Activated CD8-positive, alpha-beta memory T cell treated with anti-CD3 and anti-CD28 coated beads for 48 hours (primary cell): ENCODE data around the gene DDIT4.
A peak's percentile ranks its signal among the peaks of the same experiment; 100 is the strongest.

Source experiments
- DNase-seq, 3 experiments: peaks; one replicate each; pipeline ENCODE4 v3.0.0-alpha.2; 2020; ENCODE audit warnings: low read depth in 2 of 3, low spot score in 2 of 3

Gene DDIT4

DNA sequence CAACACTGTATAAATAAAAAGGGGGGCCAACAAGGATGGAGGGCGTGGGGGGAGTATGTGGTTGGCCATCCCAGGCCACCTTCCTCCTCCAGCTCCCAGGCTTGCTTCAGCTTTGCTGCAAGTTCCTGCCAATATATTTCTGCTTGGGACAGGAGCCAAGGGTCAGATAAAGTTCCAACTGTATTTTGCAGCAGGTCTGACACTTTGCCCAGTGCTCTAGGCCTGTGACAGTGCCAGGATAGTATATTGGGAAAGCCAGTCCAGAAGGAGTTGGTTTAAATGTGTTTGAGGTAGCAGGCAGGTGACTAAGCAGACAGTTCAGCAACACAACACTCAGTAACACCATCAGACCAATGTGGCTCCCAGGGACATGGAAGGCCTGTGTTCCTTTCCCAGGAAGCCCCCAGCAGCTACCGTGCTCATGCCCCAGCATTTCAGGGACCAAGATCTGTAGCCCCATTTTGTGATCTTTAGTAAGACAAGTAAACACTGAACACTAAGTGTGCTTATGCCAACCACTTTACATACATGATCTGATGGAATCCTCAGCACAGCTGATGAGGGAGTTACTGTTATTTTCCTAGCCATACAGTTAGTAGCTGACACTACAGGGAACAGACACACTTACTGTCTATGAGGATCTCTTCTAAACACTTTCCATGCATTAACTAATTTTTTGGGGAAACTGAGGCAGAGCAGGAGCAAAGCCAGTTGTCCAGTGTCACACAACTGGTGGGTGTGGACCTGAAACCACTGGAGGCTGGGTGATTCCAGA lies 42.1 kb downstream of the DDIT4 start:
- DNase-seq = no peak

DNA sequence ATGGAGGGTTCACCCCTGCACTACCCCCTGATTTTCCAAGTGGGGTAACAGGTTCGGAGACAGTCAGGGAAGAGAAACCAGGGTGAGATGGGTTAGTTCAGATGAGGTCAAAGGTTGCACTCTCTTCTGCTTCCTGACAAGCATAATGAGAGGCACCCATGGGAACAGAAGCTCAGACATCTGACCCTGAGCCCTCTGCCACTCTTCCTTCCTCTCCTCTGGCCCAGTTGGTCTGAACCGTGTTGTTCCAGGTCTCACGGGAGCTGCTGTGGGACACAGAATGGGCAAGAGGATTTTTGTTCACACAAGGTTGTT lies 42.6 kb downstream of the DDIT4 start:
- DNase-seq = no peak

DNA sequence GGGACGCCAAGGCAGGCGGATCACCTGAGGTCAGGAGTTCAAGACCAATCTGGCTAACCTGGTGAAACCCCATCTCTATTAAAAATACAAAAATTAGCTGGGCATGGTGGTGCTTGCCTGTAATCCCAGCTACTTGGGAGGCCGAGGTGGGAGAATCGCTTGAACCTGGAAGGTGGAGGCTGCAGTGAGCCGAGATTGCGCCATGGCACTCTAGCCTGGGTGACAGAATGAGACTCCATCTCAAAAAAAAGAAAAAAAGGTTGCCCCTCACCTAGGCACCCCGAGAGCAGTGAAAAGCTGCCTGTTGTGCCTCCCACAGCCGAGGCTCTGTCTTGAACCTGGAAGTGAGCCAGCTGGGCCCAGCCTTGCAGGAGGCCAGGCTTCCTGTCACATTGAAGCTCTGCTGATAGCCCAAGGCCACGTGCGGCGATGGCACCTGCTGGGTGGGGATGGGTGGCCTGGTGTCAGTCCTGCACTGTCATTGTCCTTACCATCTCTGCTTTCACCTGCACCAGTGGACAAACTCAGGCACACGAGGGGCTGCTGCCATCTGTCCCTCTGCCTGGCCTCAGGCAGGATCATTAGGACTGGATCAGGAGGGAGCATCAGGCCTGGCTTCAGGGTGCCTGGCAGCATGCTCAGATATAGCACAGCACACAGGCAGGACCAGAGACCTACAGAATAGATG lies 43.2 kb downstream of the DDIT4 start:
- DNase-seq = no peak

DNA sequence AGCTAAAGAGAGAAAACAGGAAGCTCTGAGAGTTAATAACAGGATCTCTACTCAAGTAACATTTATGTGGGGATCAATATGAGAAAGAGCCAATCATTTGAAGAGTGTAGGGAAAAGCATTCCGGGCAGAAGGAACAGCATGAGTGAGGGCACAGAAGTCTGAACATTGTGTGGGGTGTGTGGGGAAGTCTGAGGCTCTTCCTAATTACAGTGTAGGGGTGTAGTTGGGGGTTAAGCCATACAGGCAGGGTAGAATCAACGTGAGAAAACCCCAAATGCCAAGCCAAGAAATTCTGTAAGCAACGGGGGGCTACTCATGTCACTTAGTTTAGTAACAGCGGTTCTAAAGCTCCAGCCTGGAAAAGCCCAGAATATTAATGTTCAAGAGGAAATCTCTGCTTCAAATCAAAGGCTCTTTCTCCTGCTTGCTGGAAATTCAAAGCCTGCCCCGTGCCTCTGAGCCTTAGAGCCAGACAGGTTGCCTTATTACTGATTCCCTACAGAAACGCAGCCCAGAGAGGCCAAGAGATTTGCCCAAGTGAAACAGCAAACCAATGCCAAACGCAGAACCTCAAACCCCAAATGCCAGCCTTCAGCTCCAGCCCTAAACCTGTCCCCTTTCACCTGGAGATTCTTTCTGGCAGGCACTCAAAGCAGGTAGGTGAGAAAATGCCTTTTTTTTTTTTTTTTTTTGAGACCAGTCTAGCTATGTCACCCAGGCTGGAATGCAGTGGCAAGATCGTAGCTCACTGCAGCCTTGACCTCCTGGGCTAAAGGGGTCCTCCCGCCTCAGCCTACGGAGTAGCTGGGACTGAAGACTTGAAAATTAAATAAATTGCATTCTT lies 44.9 kb downstream of the DDIT4 start:
- no peak for DNase-seq

DNA sequence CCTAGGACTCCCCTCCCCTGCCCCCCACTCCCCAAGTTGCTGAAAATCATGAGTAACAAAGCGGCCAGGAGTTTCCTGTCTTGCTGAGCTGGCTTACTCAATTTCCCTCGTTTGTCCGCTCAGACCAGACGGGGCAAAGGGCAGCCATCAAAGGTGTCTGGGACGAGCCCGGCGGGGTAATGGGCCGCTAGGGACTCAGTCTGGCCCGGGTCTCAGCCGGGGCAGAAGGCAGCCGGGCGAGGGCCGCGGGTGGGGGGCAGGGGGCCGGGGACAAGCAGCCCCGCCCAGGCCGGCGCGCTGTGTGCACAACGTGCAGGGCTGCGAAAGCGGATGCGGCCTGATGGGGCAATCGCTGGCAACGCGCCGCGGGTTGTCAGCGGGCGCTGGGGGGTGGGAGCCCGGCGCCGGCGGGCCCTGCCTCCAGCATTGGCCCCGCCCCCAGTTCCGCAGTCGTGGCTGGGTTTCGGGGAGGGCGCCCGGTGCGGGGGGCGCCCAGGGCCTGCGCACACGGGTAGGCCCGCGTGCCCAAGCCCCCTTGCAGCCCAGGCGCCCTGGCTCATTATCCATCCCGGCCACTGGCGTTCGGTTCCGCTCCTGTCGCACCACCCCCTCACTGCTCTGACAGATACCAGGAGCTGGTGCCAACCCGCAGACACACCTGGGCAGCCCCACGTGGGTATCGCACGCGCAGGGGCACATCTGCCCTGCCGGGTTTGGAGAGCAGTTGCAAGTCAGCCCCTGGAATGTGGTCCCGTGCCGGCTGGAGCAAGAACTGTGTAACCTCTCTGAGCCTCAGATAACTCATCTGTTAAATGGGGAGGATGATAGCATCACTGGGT lies 45.9 kb downstream of the DDIT4 start:
- peak in 1 of 3 experiments; percentile 82 for DNase-seq

DNA sequence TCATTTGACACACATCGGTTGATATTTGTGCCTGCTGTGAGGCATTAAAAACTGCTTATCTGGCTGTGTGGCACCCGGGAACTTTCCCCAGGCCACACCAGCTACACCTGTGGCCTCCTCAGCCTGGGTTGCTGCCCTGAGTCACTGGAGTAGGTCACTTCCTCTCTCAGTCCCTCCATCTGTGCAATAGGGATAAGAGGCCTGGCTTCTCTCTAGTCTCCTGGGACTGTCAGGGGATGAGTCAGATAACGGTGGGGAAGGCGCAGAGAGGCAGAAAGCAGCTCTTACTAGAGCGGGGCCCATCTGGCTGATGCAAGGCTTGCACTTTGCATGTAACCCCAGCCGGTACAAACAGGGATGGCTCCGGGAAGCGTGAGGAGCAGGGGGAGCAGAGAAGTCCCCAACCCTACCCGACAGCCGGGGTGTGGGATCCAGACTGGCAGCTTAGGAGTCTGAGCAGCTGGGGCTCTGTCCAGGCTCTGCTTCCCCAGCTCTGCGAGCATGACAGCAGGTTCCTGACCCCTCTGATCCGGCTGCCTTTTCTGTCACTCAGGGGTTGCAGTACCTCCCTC lies 47.0 kb downstream of the DDIT4 start:
- peak in 1 of 3 experiments; percentile 54 for DNase-seq

DNA sequence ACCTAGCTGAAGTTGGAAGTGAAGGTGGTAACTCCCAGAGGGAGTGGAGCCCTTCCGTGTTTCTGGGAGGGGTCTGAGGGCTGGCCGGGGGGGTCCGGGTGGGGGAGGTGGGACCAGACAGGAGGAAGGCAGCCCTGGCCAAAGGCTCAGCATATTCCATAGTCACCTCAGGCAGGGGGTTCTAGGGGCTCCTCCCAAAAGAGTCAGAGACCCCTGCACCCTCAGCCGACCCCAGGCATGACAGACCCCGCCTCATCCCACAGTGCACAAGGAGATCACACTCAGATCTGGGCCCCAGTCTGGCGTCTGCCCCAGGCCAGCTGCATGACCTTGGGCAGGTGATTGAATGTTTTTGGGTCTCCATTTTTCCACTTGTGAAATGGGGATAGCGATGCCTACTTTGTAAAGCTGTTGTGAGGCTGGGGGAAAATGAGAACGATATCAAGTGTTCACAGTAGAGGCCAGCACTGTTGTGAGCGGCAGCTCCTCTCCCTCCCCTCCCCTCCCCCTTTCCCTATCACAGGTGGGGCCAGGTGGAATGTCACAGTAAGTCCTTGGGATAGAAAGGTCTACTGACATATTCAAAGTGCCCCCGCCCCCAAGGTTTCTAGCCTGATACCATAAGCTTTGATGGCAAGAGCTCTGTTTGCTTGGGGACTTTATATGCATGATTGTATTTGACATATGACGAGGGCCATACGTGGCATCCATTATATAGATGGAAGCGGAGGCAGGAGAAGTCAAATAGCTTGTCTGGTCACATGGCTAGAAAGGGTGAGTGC lies 47.7 kb downstream of the DDIT4 start:
- no peak for DNase-seq

DNA sequence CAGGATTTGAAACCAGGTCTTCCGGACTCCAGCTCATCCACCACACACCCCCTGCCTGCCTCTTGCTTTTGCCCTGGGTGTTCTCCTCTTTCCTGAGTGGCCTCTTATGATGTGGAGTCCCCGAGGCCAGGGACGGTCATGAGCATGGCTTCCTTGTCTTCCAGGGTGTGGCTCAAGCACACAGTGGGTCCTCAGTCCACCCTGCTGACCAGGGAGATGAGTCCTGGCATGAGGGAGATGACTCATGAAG lies 48.2 kb downstream of the DDIT4 start:
- DNase-seq = no peak

DNA sequence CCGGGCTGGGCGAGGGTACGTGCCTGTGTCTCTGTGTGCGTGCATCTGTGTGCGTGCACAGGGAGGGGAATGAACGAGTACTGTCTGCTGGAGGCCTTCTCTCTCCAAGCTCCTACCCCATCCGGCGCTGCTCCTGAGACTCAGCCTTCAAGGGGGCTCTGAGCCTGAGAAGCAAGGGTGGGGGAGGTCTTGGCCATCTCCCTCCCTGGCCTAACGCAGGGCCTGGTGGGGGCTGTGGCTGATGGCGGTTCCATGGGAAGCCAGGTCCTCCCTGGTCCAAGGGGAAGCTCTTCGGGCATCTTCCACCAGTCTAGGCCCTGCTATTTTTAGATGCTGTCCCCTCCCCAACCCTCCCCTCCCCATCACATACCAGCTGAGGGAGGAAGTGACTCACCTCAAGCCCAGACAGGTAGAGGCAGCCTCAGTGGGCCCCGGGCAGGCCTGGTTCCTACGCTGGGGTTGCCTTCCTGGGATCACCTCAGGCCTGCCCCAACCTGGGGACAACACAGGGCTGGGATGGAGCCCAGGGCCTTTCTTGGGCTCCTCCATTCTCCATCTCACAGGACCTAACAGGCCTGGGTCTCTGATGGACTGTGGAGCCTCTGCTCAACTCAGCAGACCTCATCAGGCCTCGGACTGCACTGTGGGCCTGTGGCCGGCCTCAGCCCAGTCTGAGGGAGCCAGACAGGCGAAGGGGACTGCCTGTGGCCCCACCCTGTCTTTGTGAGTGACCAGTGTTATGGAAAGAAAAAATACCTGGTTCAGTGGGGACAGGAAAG lies 48.7 kb downstream of the DDIT4 start:
- DNase-seq = no peak

DNA sequence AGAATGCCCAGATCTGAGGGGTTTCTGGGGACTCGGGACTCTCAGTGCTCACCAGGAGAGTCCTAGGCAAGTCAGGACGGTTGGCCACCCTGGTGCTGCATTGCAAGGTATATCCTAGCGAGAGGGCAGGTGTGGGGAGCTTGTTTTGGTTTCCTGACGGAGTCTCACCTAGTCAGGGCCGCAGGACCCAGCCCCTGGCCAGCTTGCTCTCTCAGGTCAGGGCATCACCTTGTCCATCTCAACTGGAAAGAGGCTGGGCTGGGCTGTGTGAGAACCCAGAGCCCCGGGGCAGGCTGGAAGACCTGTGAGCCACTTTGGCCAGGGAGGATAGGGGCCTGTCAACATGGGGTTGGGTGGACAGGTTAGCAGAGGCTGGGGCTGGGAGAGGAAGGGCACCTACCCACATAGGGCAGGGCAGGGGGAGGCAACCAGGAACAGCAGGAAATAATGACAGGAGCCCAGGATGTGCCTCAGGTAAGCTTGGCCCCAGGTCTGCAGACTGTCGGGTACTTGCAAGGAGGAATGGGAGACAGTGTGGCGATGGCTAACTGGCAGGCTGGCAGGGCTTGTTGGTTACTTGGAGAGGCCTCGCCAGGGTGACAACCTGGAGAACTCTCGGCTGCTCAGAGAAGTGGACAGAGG lies 49.5 kb downstream of the DDIT4 start:
- no peak for DNase-seq

DNA sequence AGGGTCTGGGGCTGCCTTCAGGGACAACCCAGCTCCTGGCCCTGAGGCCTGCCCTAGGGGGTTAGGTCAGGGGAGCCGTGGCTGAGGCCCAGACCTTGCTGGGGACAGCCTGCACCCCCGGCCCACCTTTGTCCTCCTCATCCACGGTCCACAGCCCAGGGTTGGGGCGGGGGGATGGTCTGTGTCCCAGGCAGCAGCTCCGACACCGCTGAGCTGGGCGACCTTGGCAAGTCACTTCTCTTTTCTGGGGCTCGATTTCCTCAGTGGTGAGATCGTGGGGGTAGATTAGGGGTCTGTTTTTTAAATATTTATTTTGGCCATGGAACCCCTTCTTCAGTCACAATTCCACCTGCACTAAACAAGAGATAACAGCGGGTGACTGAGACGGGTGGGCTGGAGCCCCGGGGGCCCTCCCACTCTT lies 50.1 kb downstream of the DDIT4 start:
- DNase-seq = no peak
